Hepatocyte (in vitro differentiated cells): ENCODE data around the gene EPPIN.

Experiments used
- EZH2 ChIP-seq: fragments of 200-600 bp; sonication (generic); IDR thresholded peaks from 2 replicates; pipeline ENCODE4 v1.6.1; 2016; ENCODE audit warnings: antibody characterized with exemption, mild to moderate bottlenecking, borderline replicate concordance
- EZH2phosphoT487 ChIP-seq: fragments of 200-600 bp; sonication (generic); IDR thresholded peaks from one replicate; pipeline ENCODE4 v1.6.1; 2018; ENCODE audit warnings: antibody characterized with exemption, mild to moderate bottlenecking, low read depth, moderate library complexity; ENCODE audit not compliant: unreplicated experiment, severe bottlenecking
- TF ChIP-seq, protein P1 (sequence below): fragments of 200-600 bp; sonication (generic); IDR thresholded peaks from 2 replicates; pipeline ENCODE4 v1.5.1; 2016; ENCODE audit warnings: antibody characterized with exemption, mild to moderate bottlenecking; ENCODE audit not compliant: poor library complexity

GRCh38 chr20:45495501-45495941 is 51.7 kb downstream of the EPPIN start:
- TF ChIP-seq, protein P1, sequence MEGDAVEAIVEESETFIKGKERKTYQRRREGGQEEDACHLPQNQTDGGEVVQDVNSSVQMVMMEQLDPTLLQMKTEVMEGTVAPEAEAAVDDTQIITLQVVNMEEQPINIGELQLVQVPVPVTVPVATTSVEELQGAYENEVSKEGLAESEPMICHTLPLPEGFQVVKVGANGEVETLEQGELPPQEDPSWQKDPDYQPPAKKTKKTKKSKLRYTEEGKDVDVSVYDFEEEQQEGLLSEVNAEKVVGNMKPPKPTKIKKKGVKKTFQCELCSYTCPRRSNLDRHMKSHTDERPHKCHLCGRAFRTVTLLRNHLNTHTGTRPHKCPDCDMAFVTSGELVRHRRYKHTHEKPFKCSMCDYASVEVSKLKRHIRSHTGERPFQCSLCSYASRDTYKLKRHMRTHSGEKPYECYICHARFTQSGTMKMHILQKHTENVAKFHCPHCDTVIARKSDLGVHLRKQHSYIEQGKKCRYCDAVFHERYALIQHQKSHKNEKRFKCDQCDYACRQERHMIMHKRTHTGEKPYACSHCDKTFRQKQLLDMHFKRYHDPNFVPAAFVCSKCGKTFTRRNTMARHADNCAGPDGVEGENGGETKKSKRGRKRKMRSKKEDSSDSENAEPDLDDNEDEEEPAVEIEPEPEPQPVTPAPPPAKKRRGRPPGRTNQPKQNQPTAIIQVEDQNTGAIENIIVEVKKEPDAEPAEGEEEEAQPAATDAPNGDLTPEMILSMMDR: no peak
- no peak for TF ChIP-seq EZH2phosphoT487
- TF ChIP-seq EZH2: no peak
